Cardiac fibroblast (primary cell): ENCODE data around the gene EMILIN1.

Source experiments
- DNase-seq, 2 donors: peaks; one replicate each; pipeline versions ENCODE4 v3.0.0 to v3.0.0-alpha.2; 2010; ENCODE audit warnings: low read depth in 2 of 2
- H3K4me3 ChIP-seq, 2 donors: replicated peaks in 1 of 2; 1 replicate in 1 of 2; 2 replicates in 1 of 2; pipeline ENCODE4 v1.5.1; 2011; ENCODE audit warnings: low read depth in 2 of 2, low read length in 2 of 2, mild to moderate bottlenecking in 2 of 2, moderate library complexity in 1 of 2
- TF ChIP-seq, protein P1 (sequence below): IDR thresholded peaks from one replicate; pipeline ENCODE4 v1.5.1; 2011; ENCODE audit warnings: low read depth, mild to moderate bottlenecking, low read length, inconsistent platforms

Gene EMILIN1

DNA sequence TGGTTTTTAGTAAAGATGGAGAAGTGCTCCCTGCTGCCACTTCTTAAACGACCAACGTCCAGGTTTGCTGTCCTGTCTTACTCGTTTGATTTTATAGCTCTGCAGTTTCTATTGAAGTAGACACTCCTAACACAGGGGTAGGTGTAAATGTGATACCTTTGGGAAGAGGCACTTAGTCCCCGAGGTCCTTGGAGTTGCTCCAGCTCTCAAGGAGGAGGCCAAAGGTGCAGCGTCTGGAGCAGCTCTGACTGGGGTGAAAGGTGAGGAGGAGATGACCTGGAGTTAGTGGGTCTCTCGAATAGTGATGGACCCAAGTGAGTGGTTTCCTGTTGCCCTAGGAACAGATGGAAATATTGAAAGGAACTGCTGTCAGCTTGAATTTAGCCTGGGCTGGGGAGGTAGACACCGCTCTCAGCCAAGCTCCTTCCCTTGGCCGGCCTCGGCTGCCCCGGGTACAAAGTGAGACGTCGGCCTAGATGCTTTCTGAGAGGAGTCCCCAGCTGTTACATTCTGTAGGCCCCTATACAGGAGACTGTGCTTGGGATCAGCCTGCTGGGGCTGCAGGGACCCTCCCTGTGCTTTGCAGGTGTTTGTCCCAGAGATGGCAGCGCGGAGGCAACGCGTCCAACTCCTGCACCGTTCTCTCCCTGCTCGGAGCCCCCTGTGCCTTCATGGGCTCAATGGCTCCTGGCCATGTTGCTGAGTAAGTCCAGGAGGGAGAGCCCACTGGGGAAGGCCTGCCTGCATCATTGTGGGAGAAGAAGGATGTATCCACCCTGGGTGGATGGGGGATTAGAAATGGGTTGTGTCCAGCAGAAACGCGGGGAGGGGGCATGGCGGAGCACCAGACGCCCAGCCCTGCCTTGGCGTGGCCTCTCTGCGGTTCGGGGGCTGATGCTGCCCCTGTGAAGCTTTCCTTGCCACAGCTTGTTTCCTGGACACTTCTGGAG, 13.6 kb downstream of the EMILIN1 start:
- no peak for DNase-seq
- TF ChIP-seq, protein P1, sequence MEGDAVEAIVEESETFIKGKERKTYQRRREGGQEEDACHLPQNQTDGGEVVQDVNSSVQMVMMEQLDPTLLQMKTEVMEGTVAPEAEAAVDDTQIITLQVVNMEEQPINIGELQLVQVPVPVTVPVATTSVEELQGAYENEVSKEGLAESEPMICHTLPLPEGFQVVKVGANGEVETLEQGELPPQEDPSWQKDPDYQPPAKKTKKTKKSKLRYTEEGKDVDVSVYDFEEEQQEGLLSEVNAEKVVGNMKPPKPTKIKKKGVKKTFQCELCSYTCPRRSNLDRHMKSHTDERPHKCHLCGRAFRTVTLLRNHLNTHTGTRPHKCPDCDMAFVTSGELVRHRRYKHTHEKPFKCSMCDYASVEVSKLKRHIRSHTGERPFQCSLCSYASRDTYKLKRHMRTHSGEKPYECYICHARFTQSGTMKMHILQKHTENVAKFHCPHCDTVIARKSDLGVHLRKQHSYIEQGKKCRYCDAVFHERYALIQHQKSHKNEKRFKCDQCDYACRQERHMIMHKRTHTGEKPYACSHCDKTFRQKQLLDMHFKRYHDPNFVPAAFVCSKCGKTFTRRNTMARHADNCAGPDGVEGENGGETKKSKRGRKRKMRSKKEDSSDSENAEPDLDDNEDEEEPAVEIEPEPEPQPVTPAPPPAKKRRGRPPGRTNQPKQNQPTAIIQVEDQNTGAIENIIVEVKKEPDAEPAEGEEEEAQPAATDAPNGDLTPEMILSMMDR, result no peak
- H3K4me3 ChIP-seq, result no peak overlapping the region

DNA sequence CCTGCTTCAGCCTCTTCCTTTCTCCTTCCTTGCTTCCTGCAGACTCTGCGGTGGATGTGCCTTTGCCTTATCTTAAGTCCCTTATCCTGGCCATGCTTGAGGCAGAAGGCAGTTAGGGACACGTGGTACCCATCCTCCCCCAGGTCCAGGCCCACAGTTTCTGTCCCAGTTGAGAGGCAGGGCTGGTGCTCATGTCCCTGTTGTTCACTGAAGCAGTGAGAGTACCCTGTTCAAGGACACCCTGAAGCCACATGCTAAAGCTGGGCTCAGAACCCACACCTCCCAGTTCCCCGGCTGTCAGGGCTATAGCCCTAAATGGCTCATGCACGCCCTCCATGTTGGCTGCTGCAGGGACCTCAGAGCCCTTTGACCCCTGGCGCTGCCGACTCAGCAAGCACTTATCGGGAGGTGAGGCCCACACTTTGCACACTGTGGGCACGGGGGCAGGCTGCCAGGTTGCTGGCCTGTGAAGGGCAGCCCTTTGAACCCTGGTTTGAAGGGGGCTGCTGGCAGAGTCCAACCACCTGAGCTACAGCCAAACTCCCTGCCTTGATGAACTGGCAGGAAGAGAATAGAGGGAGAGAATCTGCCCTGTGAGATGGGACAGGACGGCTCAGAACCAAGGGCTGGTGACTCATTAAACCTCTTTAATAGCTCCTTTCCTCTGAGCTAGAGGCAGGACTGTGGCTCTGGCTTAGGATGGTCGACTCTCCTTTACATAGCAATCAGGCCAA, 14.4 kb downstream of the EMILIN1 start:
- H3K4me3 ChIP-seq, result no peak overlapping the region
- TF ChIP-seq, protein P1, result no peak

DNA sequence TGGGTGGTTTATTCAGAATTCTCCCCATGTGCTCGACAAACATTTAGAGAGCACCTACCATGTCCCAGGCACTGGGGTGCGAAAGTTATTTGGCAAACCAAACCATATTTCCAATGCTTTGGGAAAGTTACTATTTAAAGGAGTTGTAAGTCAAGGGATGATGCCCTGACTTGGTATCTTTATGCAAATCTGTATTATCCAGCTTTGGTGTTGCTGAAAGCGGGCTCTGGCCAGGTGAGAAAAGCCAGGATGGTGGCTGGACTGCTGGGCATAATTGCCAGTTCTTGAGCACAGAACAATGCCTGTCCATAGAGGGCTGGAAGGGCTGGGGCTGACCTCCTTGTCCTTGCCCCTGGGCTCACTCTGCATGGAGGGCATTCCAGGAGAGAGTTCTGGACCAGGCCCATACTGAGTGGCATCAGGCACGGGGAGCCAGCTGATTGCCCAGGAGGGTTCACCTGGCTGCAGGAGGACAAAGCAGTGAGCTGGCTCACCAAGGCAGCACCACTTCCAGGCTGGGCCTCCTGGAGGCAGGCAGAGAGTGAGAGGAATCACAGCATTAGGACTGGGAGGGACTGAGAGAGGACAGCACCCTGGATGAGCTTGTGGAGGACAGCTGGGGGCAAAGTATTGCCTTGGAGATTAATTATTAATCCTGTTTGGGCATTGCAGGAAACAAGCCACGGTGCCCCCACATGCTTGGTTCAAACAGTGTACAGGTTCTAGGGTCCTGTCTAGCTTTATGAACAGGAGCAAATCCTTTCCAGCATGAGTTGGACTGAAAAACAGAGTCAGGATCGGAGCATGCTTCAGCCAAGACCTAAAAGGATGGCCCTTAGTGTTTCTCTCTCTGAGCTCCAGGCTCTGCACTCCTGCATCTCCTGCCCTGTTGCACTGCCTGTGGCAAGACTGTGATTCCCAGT, 15.3 kb downstream of the EMILIN1 start:
- H3K4me3 ChIP-seq, result no peak overlapping the region
- TF ChIP-seq, protein P1, result no peak

More for the DNA sequence above, 14.4 kb downstream of the EMILIN1 start:
- no peak for DNase-seq

DNA sequence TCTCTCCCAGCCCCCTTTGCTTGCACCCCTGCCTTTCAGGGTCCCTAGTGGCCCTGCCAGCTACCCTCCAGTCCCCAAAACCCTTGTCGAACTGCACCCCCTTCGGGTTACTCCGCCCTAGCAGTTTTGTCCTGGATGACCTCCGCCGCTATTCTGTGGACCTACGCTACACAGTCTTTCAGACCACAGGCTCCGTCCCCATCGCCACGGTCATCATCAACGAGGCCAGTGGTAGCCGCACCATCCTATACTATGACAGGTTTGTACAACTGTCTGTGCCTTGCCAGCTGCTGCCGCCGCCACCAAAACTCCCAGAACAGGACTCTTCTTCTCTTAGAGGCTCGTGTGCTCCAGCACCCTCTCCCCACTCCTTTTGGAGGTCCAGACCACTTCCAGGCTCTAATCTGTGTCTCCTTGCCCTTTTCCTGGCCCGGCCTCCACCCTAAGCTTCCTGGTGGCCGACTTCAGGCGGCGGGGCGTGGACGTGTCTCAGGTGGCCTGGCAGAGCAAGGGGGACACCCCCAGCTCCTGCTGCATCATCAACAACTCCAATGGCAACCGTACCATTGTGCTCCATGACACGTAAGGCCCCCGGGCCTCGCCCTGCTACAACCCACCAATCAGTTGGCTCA, 16.1 kb downstream of the EMILIN1 start:
- DNase-seq, result no peak
- H3K4me3 ChIP-seq, result no peak overlapping the region
- TF ChIP-seq, protein P1, result no peak

More for the DNA sequence above, 15.3 kb downstream of the EMILIN1 start:
- no peak for DNase-seq

DNA sequence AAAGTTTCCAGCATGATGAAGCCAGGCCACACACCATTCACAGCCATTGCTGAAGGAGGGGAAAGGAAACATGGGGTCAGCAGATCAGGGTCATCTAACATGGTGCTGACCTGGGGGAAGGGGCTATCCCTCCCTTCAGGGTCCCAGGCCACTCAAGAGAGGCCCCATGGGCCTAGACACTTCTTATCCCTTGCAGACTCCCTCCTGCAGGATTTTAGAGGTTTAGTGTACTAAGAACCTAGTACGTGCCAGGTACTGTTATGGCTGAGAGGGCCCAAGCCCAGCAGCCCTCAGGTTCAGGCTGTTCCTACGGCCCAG, 17.0 kb downstream of the EMILIN1 start:
- H3K4me3 ChIP-seq, result no peak overlapping the region
- TF ChIP-seq, protein P1, result no peak
- no peak for DNase-seq
